ENCODE data around the gene ALPK3.
"Not testable (repeated sequence)": the region's sequence is repeated elsewhere in the genome, so short reads cannot be mapped to it uniquely, and the experiment has no call there.

The ALPK3 gene

DNA sequence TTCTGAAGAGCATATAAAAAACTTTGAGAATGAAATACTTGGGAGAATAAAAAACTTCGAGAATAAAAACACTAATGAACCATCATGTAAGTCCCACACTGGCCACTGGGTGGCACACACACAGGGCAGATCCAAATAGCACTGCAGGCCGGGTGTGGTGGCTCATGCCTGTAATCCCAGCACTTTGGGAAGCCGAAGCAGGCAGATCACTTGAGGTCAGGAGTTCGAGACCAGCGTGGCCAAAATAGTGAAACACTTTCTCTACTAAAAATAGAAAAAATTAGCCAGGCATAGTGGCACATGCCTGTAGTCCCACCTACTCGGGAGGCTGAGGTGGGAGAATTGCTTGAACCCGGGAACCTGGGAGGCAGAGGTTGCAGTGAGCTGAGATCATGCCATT, 28.5 kb downstream of the ALPK3 start:
- DNase-seq (ENCODE audit: low read depth) = not testable (repeated sequence)

DNA sequence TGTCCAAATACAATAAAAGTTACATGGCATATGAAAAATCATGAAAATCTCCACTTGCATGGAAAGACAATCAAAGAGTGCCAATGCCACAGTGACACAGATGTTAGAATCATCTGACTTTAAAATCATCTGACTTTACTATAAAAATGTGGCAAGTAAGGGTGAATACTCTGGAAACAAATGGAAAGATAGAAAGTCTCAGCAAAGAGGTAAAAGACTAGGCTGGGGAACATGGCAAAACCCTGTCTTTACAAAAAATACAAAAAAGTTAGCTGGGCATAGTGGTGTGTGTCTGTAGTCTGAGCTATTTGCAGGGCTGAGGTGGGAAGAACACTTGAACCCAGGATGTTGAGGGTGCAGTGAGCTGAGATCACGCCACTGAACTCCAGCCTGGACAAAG, 29.1 kb downstream of the ALPK3 start:
- no peak for DNase-seq (ENCODE audit: low read depth)

DNA sequence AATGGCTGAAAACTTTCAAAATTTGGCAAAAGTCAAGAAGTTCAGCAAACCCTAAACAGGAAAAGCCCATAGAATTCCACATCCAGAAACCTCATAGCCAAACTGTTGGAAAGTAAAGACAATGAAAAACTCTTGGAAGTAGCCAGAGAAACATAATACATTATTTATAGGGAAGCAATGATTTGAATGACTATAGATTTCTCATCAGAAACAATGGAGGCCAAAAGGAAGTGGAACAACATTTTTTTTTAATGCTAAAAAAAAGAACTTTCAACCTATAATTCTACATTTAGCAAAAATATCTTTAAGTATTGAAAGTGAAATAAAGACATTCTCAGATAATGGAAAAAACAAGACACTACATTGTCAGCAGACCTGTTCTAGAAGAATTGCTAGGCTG, 30.2 kb downstream of the ALPK3 start:
- no peak for DNase-seq (ENCODE audit: low read depth)

DNA sequence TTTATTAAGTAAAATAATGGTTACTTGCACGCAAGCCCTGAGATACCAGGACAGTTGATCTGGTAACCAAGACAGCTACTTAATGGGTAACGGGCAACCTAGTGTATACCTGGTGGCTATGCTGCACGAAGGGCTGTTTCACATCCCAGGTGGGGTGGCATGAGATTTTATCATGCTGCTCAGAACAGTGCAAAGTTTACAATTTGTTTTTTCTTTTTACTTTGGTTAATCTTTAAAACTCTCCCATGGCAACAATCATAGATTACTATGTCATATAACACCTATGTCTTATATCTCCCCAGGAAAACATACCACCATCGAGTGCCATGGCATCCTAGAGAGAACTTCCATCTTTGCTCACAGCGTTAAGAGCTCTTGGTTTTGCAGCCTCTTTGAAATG, 35.1 kb downstream of the ALPK3 start:
- DNase-seq (ENCODE audit: low read depth) = no peak

DNA sequence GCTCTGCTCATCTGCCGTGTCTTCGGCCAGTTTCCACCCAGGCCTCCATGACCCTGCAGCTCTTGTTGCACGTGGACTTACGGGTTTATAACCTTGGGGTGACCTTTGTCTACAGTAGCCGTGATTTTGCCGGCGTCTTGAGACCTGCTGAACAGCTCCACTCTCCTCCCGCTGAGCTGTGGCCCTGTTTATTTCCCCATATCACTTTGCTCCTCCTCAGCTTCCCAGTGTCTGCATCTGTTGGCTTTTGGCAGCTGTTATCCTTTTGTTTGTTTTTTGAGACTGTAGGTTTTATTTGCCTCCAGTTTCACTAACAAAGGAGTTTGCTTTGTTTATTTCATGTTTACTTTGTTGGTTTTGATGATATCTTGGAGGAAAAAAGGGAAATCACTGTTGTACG, 38.0 kb downstream of the ALPK3 start:
- DNase-seq (ENCODE audit: low read depth) = no peak

DNA sequence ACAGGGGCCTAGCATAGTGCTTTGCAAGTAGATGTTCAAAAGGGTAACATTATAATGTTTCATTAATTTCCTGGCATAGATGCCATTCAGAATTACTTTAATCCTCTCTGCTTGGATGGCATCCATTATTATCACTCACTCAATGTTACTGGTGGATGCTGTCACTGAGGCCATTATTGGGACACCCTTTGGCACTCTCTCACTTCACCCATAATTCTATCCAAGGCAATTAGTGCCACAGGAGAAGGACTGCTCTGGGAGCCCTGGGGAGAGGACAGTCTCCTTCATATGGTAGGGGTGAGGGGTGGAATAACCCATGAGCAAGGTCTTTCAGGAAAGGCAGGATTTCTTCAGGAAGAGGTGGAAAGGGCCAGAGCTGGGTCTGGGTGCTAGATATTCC, 38.6 kb downstream of the ALPK3 start:
- no peak for DNase-seq (ENCODE audit: low read depth)

DNA sequence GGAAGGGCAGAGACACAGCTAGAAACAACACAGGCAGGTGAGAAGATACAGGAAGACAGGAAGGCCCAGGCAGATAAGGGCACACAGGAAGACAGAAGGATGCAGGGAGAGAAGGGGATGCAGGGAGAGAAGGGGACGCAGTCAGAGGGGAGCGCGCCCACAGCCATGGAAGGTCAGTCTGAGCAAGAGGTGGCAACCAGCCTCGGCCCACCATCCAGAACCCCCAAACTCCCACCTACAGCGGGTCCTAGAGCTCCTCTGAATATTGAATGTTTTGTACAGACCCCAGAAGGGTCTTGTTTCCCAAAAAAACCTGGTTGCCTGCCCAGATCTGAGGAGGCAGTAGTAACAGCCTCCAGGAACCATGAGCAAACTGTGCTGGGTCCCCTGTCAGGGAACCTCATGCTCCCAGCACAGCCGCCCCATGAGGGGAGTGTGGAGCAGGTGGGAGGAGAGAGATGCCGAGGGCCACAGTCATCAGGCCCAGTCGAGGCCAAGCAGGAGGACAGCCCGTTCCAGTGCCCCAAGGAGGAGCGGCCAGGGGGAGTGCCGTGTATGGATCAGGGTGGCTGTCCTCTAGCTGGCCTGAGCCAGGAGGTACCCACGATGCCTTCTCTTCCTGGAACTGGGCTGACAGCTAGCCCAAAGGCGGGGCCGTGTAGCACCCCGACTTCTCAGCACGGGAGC, 39.7 kb downstream of the ALPK3 start:
- DNase-seq (ENCODE audit: low read depth) = no peak

DNA sequence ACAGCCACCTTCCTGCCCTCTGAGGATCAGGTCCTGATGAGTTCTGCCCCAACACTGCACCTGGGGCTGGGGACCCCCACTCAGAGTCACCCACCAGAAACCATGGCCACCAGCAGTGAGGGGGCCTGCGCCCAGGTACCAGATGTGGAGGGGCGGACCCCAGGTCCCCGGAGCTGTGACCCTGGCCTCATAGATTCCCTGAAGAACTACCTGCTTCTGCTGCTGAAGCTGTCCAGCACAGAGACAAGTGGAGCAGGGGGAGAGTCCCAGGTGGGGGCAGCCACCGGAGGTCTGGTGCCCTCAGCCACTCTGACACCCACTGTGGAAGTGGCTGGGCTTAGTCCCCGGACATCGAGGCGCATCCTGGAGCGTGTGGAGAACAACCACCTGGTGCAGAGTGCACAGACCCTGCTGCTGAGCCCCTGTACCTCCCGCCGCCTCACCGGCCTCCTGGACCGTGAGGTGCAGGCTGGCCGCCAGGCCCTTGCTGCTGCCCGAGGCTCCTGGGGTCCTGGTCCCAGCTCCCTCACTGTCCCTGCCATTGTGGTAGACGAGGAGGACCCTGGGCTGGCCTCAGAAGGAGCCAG, 40.4 kb downstream of the ALPK3 start:
- no peak for DNase-seq (ENCODE audit: low read depth)

DNA sequence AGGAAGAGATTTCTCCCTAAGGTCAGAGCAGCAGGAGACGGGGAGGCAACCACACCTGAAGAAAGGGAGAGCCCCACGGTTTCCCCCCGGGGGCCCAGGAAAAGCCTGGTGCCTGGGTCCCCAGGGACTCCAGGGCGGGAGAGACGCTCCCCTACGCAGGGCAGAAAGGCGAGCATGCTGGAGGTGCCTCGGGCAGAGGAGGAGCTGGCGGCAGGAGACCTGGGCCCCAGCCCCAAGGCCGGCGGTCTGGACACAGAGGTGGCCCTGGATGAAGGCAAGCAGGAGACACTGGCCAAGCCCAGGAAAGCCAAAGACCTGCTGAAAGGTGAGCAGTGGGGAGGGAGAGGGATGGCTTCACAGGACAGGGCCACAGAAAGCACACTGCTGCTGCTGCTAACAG, 41.1 kb downstream of the ALPK3 start:
- DNase-seq (ENCODE audit: low read depth) = no peak

DNA sequence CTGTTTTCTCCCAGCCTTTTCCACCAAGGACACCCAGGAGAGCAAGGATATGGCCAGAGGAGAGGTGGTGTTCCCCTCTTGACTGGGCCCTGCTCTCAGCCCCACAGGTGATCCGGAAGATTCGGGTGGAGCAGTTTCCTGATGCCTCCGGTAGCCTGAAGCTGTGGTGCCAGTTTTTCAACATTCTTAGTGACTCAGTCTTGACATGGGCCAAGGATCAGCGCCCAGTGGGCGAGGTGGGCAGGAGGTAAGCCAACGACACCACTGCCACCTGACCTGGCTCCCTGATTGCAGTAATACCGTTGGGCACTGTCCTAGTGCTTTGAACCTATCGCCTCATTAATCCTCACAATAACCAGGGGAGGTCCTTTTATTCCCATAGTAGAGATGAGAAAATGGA, 42.0 kb downstream of the ALPK3 start:
- no peak for DNase-seq (ENCODE audit: low read depth)

DNA sequence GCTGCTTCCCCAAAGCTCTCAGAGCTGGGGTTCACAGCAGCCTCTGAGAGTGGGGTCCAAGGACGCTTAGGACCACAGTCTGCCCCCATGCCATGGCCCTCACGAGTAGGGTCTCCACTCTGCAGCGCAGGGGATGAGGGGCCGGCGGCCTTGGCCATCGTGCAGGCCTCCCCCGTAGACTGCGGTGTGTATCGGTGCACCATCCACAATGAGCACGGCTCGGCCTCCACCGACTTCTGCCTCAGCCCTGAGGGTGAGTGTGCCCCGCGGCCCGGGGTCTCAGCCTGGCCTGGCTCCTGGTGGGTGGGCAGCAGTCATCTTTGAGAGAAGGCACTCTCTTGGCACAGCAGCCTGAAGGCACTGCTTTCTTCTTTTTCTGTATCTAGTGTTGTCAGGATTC, 42.5 kb downstream of the ALPK3 start:
- no peak for DNase-seq (ENCODE audit: low read depth)

DNA sequence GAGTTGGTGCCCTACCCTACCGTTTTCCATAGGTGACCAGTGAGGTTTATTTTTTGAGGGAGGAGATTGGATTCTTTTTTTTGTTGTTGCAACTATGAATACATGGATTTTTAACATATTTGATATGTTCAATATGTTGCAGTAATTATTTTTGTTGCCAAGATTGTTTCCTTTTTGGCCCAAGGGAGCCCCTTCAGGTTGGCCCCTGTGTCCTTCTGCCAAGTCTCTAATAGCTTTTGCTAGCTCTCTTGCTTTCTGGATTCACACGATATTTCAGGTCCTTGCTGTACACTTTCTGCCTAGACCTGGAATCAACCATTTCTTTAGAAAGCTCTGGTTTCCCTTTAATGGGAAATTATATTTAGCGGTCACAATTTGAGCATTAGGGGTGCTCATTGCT, 44.6 kb downstream of the ALPK3 start:
- DNase-seq (ENCODE audit: low read depth) = no peak

DNA sequence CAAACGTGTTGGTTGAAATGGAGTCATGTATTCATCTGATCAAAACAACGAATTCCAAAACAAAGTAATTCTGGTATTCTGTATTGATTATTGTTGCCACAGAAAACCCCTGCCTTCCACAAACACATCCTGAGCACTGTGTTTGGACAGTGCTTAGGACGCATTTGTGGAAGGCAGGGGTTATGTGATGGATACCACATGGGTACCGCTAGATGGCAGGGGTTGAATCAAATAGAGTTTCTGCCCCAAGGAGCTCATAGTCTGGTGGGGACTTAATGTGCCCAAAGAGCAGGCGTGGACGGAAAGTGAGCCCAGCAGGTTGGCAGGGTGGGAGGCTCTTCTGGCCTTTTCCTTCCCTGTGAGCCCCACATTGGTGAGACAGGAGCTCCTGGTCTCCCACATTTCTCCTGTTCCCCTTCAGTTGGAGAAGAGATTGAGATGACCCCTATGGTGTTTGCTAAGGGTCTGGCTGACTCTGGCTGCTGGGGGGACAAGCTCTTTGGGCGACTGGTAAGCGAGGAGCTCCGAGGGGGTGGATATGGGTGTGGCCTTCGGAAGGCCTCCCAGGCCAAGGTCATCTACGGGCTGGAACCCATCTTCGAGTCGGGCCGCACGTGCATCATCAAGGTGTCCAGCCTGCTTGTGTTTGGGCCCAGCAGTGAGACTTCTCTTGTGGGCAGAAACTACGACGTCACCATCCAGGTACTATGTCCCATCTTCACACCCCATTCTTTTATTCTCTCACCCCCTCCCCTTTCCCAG, 45.2 kb downstream of the ALPK3 start:
- no peak for DNase-seq (ENCODE audit: low read depth)

DNA sequence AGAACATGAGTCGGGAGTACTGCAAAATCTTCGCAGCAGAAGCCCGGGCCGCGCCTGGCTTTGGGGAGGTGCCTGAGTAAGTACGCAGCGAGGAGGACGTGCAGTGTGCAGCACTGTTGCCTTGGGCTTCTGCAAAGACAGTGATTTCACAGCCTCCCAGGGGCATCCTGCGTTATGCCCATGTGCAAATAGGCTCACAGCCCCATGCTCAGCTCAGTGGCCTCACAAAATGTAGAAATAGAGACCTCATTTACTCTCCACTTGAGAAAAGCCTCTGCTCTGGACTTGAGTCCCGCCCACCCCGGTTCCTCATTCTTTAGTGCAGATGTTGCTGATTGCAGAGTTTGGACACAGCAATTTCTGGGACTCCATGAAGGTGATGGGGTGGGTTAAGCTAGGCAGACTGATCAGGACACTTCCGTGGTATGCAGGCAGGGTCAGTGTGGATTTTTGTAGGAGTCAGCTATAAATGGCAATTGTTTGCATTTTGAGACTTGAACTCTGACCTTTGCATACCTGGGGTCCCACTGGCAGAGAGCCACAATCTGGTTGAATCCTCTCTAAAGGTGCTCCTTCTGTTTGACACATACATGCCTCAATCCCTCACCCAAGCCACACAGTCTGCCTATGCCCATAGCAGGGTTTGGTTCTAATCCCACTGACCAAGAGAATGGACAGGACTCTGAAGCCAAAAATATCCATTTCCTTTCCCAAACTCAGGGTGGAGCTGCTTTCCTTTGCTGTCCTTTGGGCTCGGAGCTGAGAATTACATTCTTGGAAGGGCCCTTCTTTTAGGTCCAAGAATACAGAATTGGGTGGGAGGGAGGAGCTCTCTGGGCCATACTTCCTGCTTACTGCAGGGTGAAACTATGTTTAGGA, 46.6 kb downstream of the ALPK3 start:
- DNase-seq (ENCODE audit: low read depth) = no peak

DNA sequence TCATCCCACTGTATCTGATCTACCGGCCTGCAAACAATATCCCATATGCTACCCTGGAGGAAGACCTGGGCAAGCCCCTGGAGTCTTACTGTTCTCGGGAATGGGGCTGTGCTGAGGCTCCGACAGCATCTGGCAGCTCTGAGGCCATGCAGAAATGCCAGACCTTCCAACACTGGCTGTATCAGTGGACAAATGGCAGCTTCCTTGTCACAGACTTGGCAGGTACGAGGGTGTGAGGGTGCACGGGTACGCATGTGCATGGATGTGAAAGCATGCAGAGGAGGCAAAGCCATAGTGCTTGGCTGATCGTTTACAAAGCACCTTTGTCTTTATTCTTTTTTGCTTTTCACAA, 47.3 kb downstream of the ALPK3 start:
- DNase-seq (ENCODE audit: low read depth) = no peak

DNA sequence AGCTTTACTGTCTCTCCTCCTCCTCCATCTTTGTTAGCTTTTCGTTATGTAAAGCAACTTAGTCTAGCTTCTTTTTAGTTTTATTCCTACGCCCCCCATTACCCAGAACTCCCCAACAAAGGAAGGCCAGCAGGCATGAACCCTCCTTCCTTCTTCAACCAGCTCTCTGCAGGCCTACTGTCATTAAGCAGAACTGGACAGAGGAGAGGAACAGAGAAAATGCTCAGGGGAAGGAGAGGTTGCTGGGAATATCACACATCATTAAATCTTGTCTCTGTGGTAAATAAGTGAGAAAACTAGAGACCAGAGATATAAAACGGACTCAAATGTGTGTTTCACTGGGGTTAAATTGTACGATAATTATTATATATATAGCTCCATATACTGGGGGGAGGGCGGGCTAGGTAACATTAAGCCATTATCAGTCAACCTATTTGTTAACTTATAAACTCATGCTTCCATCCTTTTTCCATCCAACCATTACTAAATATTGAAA, 48.0 kb downstream of the ALPK3 start:
- DNase-seq (ENCODE audit: low read depth) = no peak

DNA sequence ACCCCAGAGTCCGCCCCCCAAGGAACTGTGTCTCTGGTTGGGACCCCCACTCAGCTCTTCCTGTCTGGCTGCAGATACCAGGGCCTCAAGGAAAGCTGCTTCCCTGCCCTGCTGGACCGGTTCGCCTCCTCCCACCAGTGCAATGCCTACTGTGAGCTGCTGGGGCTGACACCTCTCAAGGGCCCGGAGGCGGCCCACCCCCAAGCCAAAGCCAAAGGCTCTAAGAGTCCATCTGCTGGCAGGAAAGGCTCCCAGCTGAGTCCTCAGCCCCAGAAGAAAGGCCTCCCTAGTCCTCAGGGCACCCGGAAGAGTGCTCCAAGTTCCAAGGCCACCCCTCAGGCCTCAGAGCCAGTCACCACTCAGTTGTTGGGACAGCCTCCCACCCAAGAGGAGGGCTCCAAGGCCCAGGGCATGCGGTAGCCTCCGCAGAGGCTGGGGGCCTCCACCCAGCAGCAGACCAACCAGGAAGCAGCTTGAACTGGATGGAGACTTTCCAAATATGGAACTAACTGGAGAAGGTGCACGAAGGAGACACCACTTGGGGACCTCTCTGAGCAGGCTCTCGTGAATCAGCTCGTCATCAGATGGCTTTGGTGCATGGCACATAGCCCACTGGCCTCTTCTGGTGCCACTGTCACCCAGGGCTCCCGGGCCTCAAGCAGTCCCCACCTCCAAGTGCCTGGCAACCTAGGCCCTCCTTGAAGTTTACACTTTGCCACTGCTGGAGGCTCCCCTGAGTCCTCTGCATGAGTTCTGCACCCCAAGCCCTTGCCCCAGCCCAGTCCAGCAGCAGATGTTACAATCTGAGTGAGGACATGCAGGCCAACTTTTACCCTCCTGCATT, 51.1 kb downstream of the ALPK3 start:
- no peak for DNase-seq (ENCODE audit: low read depth)

DNA sequence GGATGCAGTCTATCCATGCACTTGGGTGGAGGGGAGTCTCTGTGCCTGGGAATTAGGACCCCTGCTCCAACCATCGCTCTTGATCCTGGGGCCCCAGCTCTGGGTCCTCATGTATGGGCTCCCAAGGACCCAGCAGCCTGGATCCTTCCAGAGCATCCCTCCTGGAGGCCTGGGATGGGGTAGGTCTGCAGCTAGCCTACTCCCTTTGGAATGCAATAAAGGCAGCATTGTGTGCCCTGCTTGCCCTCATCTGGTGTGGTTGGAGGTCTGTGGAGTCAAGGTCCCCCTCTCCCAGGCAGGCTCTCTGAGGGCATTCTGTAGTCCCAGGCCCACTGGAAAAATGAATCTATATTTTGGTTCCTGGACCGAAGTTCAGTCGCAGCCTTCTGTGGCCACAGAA, 52.4 kb downstream of the ALPK3 start:
- DNase-seq (ENCODE audit: low read depth) = no peak

DNA sequence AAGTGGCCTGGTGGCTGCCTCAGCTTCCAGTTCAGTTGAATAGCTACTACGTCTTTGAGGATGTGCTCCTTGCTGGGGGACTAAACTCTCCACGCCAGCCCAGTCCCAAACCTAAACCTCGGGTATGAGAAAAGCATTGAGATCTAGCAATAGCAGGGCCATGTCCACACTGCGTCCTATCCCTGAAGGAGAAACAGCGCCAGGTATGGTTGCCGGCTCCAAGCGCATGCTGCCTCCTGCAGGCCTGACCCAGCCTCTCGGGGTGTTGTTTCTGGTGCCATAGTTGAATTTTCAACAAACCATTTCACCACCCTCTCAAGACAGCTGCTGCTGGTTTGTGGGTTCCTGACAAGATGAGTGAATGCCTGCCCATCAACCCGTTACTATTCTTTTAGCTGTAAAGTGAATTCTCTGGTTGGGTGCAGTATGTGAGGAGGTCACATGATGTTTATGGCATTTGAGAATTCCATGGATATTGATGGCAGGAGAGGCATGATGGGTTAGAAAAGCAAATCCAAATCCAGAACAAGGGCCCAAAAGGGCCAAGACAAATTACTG, 54.4 kb downstream of the ALPK3 start:
- no peak for DNase-seq (ENCODE audit: low read depth)

DNA sequence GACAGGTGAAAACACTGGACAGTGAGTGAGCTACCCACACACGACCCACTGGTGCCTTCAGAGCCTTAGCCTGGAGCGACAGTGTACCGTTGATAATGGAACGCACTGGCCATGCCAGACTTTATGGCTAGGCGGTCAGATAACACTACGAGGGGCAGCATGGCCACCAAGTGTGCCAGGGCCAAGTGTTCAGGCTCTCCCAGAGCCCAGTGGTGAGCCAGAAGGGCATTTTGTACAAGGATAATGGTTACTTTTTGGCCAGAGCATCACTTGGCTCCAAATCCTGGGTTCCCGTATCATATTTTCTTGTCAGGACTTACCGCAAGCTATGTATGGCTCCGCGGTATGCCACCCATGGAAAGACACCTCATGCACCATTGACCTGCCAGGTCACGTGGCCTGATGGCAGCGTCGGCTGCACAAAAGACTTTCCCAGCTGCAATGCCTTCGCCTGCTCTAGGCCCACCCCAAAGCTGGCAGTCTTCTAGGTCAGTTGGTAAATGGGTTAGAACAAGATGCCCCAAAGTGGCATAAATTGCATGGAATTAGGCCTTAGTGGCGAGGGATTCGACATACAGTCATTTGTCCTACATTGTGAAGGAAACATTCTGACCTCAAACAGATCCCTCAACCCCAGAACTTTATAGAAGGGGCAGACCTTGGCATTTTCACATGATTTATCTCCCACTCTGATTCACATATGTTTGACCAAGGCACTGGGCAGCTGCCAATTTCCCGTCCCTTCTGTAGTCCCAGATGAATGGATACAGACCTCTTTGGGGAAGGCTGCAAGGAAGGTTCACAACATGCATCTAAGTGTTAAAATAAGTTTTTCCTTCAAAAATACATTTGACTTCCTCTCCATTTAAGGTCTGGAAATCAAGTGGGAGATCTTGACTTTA, 55.1 kb downstream of the ALPK3 start:
- no peak for DNase-seq (ENCODE audit: low read depth)

All from T-helper 22 cell (primary cell).